Inferior parietal cortex (tissue), 1 donor: Measurements from ENCODE around the gene TNS1.

Experiments used
- DNase-seq: peaks from one replicate; pipeline ENCODE4 v3.0.0-alpha.2; 2016; ENCODE audit errors: extremely low spot score

TNS1 gene

DNA sequence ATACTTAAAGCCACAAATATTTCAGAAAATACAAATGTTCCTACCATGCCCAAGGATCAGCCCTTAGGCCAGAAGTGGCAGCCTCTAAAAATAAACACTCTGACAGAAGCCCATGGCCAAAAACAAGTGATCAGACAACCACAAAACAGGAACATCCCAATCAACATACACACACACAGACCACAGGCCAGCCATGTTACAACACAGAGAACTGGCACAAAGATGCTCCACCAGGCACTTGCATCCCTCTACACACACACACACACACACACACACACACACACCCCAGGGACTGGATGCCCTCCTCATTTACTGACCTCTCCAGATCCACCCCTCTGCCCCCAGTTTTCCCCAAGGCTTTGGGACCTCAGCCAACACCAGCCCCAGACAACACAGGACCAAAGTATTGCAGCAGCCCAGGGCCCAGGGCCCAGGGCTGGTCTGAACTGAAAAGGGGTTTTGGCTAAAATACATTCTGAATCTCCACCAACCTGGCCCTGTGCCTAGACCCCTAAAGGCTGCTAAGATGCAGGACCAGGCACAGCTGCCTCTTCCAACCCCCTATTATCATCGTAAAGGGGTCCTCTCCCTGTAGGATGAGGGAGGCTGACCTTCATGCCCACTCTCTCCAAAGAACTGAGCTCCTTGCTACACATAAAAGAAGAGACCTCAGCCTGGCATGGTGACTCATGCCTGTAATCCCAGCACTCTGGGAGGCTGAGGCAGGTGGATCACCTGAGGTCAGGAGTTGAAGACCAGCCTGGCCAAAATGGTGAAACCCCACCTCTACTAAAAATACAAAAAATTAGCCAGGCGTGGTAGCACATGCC, 151.4 kb downstream of the TNS1 start:
- no peak for DNase-seq

- DNase-seq, result no peak
Measured at GRCh38 chr2:217849154-217849975, 153.4 kb downstream of the TNS1 start.

DNA sequence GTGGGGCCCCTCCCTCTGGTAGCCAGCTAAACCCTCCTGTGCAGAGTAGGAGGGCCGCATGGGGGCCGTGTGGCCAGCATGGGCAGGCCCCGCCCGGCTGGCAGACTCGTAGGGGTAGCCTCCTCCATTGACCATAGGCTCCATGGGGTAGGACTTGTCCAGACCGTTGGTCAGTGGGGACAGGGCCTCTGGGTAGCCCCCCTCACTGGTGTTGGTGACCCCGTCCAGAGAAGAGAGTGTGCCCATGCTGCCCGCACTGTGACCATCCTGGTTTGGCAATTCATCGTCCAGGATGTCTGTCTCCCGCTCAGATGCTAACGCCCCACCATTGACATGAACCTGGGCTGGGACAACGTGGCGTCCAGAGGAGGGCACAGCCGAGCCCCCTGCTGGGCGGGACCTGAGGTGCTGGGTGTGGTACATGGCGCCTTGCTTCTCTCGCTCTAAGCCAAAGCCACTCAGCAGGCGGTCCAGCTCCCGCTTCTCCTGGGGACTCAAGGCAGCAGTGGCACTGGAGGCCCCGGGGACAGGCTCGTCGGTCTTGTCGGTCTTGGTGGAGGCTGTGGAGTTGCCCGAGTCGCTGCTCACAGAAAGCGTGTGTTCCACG, 154.3 kb downstream of the TNS1 start:
- DNase-seq, result no peak

DNA sequence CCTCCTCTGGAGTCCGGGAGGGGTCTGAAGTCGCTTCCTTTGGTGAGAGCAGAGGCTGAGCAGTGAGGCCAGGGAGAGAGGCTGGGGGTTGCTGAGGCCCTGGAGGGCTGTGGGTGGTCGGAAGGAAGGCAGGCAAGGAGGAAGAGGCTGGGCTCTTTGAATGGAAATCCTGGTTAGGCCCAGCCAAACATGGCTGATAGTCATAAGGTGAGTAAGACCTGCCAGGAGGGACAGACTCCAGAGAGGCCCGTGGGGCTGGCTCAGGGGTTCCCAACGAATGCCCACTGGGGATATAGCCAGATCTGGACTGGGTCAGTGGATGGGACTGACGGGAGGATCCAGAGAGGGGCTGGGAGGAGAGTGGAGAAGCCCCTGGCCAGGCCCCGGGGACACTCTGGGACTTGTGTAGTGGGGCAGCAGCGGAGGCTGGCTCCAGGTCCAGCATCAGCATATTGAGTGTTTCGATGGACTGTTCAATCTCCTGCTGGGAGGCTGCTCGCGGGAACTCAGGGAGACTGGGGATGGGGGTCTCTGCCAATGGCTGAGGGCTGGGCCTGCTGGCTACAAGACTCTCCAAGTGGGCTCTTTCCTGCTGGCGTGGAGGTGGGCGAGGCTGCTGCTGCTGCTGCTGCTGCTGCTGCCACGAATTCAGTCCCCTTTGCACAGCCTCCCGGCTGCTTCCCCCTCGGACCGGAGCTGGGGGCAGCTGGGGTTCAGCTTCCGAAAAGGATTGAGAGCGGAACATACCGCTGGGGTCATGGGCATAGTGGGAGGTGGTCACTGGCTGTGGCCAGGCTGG, 155.0 kb downstream of the TNS1 start:
- DNase-seq, result no peak

DNA sequence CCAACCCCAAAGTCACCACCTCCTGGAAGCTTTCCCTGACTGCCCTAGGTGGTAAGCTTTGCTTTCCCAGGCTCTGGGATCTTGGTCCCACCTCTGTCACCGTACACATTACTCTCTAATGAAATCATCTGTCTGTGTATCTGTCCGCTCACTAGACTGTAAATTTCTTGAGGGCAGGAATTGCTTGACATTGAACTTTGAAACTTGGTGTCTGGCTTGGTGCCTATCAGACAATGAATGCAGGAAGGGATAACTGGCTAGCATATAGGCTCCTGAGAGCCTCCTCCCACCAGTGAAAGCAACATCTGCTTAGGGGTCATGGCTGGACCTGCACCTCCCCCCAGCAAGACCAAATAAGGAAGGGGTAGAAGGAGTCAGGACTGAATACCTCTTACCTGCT, 155.7 kb downstream of the TNS1 start:
- DNase-seq, result no peak

GRCh38 chr2:217846321-217846743, 156.5 kb downstream of the TNS1 start:
- no peak for DNase-seq

GRCh38 chr2:217845301-217845700, 157.5 kb downstream of the TNS1 start:
- DNase-seq, result no peak

DNA sequence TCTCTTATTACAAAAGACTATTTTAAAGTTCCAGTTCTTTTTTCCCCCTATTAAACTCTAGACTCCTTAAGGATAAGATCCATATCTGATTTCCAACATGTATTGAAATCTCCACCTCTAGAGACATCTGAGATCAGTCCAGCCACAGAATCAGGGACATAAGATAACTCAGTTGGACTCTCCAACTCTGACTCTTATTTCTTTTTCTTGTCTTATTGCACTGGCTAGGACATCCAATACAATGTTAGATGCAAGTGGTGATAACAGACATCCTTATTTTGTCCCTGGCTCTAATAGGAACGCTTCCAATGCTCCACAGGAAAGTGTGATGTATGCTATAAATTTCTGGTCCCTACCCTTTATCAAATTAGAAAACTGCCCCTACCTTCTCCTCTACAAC, 158.1 kb downstream of the TNS1 start:
- no peak for DNase-seq

DNA sequence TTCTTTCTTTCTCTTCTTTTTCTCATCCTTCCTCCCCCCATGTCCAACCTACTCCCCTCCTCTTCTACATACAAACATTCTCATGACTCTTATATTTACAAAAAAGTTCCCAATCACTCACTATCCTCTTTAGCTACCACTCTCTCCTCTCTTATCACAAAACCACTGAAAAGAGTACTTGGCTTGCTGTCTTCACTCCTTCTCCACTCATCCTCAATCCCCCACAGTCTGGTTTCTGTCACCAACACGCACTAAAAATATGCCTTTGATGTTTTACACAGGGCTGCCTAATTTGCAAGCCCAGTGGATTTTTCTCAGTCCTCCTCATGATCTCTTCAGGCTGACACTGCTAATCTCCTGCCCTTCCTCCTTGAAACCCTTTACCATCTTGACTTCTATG, 159.5 kb downstream of the TNS1 start:
- no peak for DNase-seq

DNA sequence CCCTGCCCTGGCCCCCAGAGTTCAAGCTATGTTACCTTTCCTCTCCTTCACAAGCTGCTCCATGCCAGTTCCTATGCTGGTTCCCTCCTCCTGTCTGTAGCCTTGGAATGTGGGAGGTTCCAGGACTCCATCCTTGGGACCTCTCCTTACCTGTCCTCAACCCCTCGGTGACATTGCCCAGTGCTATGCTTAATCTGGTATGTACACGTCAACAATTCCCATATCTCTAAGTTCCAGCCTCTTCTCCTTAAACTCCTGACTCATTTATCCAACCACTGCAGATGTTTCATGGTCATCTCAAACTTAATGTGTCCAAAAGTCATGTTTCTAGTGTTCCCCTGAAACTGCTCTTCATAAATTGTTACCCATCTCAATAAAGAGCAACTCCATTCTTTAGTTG, 160.8 kb downstream of the TNS1 start:
- no peak for DNase-seq

GRCh38 chr2:217840522-217840921, 162.3 kb downstream of the TNS1 start:
- DNase-seq, result no peak

GRCh38 chr2:217839750-217840107, 163.1 kb downstream of the TNS1 start:
- DNase-seq, result no peak

GRCh38 chr2:217839073-217839749, 163.6 kb downstream of the TNS1 start:
- no peak for DNase-seq

DNA sequence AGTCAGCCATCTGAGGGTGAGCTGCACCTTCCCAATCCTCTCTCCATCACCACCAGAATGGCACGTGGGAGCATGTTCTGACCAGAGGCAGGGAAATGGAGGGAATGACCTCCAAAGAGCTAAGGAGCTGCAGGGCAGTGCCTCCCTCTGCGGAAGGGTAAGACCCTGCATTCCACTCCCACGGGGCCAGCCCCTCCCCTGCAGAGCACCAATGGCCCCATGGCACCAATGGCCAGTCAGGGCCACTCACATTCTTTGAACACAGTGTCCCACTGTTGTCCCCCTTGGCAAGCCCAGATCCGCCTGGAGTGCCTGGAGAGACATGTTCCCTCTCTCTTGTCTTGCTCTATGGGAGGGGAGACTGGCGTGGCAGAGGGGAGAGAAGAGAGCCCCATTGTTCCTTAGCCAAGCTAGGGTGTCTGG, 164.4 kb downstream of the TNS1 start:
- DNase-seq, result peak; percentile 80

GRCh38 chr2:217837530-217837929, 165.3 kb downstream of the TNS1 start:
- no peak for DNase-seq

- DNase-seq, result no peak
Measured at GRCh38 chr2:217836901-217837491, 165.8 kb downstream of the TNS1 start.

DNA sequence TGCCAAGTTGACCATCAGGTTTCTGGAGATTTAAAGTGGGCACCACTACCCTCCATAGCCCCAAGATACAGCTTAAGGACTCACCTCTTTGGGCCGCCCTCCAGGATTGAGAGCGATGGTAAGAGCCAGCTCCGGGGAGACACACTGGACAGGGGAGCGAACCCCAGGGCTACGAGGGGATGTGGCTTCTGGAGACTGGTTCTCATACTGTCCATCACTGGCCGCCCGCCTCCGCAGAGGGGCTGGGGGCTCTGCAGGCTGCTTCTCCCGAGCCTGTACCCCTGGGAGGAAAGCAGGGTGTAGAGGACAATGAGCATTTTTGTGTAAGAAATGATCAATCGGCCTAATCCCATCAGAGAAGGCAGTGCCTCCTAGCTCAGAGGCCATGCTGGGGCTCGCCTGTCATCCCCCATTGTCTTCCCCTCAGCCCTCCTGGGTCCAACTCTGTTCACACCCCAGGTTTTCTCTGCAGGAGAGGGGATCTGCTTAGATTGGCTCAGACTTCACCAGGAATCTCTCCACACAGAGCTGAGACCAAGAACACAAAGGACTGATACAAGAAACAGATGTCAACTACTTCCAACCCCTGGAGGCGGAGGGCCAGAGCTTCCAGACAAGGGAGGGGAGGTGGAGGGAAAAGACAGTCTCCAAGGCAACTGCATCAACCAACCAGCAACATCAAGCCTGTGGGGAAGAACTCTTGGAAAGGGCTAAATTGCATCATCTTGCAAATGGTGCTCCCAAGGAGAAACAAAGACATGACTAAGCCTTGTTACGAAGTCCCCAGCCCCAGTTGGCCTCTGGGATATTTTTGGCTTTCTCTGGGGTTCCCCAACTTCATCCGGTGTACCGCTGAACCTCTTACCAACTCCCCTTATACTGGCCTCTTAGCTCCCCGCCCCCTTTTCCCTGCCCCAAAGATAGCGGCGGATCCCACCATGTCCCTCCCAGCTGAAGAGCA, 166.6 kb downstream of the TNS1 start:
- no peak for DNase-seq

GRCh38 chr2:217834744-217835513, 167.9 kb downstream of the TNS1 start:
- no peak for DNase-seq

GRCh38 chr2:217834057-217834620, 168.7 kb downstream of the TNS1 start:
- no peak for DNase-seq
